Measurements from ENCODE around the gene PPP1R36. TPM values are rescaled to one million over a fixed set of nuclear protein-coding genes. Genes with fewer than 3 reads are reported as not detected.

PPP1R36 gene
- polyA plus RNA-seq, 2 of the 4 experiments (the other 2 are of a cell fraction), result 0.47 to 0.48 TPM

DNA sequence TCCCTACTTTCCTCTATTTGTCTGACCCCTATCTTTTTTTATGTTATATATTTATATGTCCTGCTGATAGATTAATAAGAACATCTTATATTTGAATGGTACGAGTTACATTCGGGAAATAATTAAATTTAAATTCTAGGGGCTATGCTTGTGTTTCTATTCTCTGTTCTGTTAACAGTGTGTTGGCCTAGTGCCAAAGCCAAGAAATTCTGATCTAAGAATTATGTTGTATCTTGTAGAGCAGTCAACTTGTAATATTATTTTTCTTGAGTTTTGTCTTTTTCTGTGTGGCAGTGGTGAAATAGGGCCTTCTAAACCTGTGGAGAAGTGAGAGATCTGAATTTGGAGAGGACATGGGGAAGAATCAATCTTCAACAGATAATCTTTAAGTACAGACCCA is 18.2 kb upstream of the PPP1R36 start:
- Histone ChIP-seq H3K4me1 (peaks cover 4% of the 10 kb centered on the region; the same call in 2 of the 3 replicates), H3K9me3 (no peaks in the 10 kb centered on the region), H3K4me3 (no peak overlapping the region), H3K27ac (no peak overlapping the region), H3K4me2 (no peak overlapping the region)
- CTCF ChIA-PET, result interaction anchor here (1.0 to 2.6 kb wide), 2 partner anchors 105 to 380 kb away, joined by 3 to 13 read pairs; no protein-coding TSS in a partner anchor
- 91% methylated on average over 2 of the region's 2 CpGs for WGBS (ENCODE audit: missing lambda C conversion rate)
- no peak for DNase-seq (ENCODE audit: low read depth in 1 of 2, low spot score in 1 of 2)
- no peak for ATAC-seq
- no peak for FAIRE-seq
- TF ChIP-seq HDAC2 (IDR thresholded peaks at IDR 0.05), result no peak
- TF ChIP-seq RFX5 (IDR thresholded peaks at IDR 0.05), result no peak
- TF ChIP-seq, protein P1, sequence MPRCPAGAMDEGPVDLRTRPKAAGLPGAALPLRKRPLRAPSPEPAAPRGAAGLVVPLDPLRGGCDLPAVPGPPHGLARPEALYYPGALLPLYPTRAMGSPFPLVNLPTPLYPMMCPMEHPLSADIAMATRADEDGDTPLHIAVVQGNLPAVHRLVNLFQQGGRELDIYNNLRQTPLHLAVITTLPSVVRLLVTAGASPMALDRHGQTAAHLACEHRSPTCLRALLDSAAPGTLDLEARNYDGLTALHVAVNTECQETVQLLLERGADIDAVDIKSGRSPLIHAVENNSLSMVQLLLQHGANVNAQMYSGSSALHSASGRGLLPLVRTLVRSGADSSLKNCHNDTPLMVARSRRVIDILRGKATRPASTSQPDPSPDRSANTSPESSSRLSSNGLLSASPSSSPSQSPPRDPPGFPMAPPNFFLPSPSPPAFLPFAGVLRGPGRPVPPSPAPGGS (IDR thresholded peaks at IDR 0.05), result no peak
- TF ChIP-seq NR3C1 (IDR thresholded peaks at IDR 0.05), result no peak
- TF ChIP-seq JUN (IDR thresholded peaks at IDR 0.05), result no peak
- no peak for TF ChIP-seq RNF2 (IDR thresholded peaks at IDR 0.05; ENCODE audit: borderline replicate concordance, low read depth)
- TF ChIP-seq, protein P2, sequence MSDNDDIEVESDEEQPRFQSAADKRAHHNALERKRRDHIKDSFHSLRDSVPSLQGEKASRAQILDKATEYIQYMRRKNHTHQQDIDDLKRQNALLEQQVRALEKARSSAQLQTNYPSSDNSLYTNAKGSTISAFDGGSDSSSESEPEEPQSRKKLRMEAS (IDR thresholded peaks at IDR 0.05), result no peak
- TF ChIP-seq FOSL2 (IDR thresholded peaks at IDR 0.05), result no peak
- no peak for TF ChIP-seq FOSL2 (CRISPR knock-in tag; IDR thresholded peaks at IDR 0.05)
- TF ChIP-seq HEYL (CRISPR knock-in tag; IDR thresholded peaks at IDR 0.05), result no peak
- TF ChIP-seq, protein P3, sequence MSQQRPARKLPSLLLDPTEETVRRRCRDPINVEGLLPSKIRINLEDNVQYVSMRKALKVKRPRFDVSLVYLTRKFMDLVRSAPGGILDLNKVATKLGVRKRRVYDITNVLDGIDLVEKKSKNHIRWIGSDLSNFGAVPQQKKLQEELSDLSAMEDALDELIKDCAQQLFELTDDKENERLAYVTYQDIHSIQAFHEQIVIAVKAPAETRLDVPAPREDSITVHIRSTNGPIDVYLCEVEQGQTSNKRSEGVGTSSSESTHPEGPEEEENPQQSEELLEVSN (IDR thresholded peaks at IDR 0.05; ENCODE audit: borderline replicate concordance, low read depth), result no peak
- no peak for TF ChIP-seq RAD21 (conservative IDR thresholded peaks at IDR 0.05 in 1 of 2, IDR thresholded peaks at IDR 0.05 in 1 of 2)
- TF ChIP-seq EP300 (IDR thresholded peaks at IDR 0.05), result no peak
- no peak for TF ChIP-seq CBX8 (IDR thresholded peaks at IDR 0.05)
- no peak for TF ChIP-seq HOXA7 (CRISPR knock-in tag; IDR thresholded peaks at IDR 0.05)
- POLR2A ChIA-PET, result interaction anchor here (1.2 kb wide), 1 partner anchor 9 kb away, joined by 5 read pairs; the partner anchor contains the start of gene HSPA2

DNA sequence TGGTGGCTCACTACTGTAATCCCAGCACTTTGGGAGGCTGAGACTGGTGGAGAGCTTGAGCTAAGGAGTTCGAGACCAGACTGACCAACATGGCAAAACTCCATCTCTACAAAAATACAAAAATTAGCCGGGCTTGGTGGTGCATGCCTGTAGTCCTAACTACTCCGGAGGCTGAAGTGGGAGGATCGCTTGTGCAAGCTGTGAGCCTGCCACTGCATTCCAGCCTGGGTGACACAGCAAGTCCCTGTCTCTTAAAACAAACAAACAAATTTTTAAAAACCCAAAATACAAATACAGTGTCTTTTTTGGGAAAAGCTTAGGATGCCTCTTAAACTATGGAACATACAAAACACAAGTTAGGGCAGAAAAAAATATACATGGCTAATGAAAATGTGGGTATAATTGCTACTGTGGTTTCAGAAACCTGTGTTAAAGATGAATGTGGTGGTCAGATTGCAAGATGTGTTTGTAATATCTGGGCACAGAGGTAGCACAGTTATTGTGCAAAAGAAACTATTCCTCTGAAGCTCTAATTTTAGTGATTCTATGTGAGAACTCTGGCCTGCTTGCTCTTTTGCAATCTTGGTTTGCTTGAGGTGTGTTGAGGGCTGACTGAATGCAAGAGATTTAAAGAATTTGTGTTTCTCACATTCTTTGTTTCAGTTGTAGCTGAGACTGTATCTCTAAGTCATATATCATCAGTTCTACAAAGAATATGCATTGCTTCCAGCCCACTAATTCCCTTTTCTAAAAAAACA is 13.1 kb upstream of the PPP1R36 start:
- no peak for ATAC-seq
- H3K4me1 ChIP-seq, result peaks cover 13% of the 10 kb centered on the region; the same call in 2 of the 3 replicates
- peak in 1 of 2 experiments; percentile 39 for DNase-seq (ENCODE audit: low read depth in 1 of 2, low spot score in 1 of 2)
- CTCF ChIA-PET, result interaction anchor here (0.7 to 12.4 kb wide), 3 partner anchors 26 to 170 kb away, joined by 3 to 182 read pairs (median 5); no protein-coding TSS in a partner anchor
- POLR2A ChIA-PET, result interaction anchor here (0.7 to 0.8 kb wide), 2 partner anchors 17 to 31 kb away, joined by 3 read pairs; no protein-coding TSS in a partner anchor
- 35% methylated on average over 4 of the region's 4 CpGs for WGBS (ENCODE audit: missing lambda C conversion rate)
- no peak for FAIRE-seq
- H3K27ac ChIP-seq, result peak overlapping the region; percentile 35 to 72; a peak in 5 of 6 replicates
- H3K4me3 ChIP-seq, result no peak overlapping the region
- peaks cover 6% of the 10 kb centered on the region; the same call in 2 of the 3 replicates for H3K9me3 ChIP-seq
- TF ChIP-seq HOXB5 (CRISPR knock-in tag; IDR thresholded peaks at IDR 0.05) (no peak), CEBPB (IDR thresholded peaks at IDR 0.05) (peak; percentile 9 to 59; a peak in 3 of 4 replicates)
- peak overlapping the region; percentile 41 for H3K4me2 ChIP-seq

DNA sequence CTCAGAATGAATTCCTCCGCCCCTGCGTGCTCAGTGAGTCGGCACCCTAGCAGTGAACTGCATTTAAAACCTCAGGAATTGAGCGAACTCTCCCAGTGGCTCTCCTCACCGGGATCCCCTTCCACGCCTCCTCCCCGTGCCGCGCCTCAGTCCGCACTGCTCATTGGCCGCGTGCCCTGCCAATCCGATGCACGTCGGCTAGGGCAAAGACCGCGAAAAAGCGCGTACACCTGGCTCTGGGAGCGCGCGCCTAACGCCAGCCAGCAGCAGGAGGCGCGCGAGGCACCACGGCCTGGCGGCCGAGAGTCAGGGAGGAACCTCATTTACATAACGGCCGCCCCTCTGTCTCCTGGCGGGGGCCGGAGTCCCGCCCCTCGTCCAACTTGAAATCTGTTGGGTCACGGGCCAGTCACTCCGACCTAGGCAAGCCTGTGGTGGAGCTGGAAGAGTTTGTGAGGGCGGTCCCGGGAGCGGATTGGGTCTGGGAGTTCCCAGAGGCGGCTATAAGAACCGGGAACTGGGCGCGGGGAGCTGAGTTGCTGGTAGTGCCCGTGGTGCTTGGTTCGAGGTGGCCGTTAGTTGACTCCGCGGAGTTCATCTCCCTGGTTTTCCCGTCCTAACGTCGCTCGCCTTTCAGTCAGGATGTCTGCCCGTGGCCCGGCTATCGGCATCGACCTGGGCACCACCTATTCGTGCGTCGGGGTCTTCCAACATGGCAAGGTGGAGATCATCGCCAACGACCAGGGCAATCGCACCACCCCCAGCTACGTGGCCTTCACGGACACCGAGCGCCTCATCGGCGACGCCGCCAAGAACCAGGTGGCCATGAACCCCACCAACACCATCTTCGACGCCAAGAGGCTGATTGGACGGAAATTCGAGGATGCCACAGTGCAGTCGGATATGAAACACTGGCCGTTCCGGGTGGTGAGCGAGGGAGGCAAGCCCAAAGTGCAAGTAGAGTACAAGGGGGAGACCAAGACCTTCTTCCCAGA is 9.3 kb upstream of the PPP1R36 start, which contains the start of gene HSPA2:
Gene HSPA2, plus strand, starts transcription at position 534 of the 995 bp plus-strand sequence. Its CDS starts 109 bp downstream, at position 643.
- ChIA-PET POLR2A (interaction anchor here (0.5 to 2.9 kb wide), 56 partner anchors 8 to 446 kb away, joined by 3 to 68 read pairs (median 6); partner anchors contain the start of genes FNTB, MTHFD1, PPP1R36 and SPTB), CTCF (interaction anchor here (0.6 to 12.4 kb wide), 43 partner anchors 8 to 453 kb away, joined by 3 to 182 read pairs (median 4); no protein-coding TSS in a partner anchor)
- FAIRE-seq, result peak; percentile 86
- ATAC-seq, result peak; percentile 95 to 96
- Histone ChIP-seq H3K4me1 (peaks cover 33% of the 10 kb centered on the region; the same call in 2 of the 3 replicates), H3K9me3 (peaks cover 11% of the 10 kb centered on the region; the same call in 2 of the 3 replicates), H3K4me3 (peak within 1 kb of the TSS; percentile 62), H3K4me2 (peak within 1 kb of the TSS; percentile 79), H3K27ac (peak within 1 kb of the TSS; percentile 95 to 96)
- DNase-seq (ENCODE audit: low read depth in 1 of 2, low spot score in 1 of 2), result peak; percentile 97 to 100
- WGBS (ENCODE audit: missing lambda C conversion rate), result 22% methylated on average over 33 of the region's 79 CpGs
- TF ChIP-seq, protein P4, sequence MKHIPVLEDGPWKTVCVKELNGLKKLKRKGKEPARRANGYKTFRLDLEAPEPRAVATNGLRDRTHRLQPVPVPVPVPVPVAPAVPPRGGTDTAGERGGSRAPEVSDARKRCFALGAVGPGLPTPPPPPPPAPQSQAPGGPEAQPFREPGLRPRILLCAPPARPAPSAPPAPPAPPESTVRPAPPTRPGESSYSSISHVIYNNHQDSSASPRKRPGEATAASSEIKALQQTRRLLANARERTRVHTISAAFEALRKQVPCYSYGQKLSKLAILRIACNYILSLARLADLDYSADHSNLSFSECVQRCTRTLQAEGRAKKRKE (CRISPR knock-in tag; IDR thresholded peaks at IDR 0.05; ENCODE audit: low read depth), result peak; percentile 77; the same call in 1 of the 2 replicates
- TF ChIP-seq, protein P5, sequence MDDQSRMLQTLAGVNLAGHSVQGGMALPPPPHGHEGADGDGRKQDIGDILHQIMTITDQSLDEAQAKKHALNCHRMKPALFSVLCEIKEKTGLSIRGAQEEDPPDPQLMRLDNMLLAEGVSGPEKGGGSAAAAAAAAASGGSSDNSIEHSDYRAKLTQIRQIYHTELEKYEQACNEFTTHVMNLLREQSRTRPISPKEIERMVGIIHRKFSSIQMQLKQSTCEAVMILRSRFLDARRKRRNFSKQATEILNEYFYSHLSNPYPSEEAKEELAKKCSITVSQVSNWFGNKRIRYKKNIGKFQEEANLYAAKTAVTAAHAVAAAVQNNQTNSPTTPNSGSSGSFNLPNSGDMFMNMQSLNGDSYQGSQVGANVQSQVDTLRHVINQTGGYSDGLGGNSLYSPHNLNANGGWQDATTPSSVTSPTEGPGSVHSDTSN (IDR thresholded peaks at IDR 0.05), result peak; percentile 99
- no peak for TF ChIP-seq GATA3 (IDR thresholded peaks at IDR 0.05; ENCODE audit: borderline replicate concordance)
- TF ChIP-seq, protein P6, sequence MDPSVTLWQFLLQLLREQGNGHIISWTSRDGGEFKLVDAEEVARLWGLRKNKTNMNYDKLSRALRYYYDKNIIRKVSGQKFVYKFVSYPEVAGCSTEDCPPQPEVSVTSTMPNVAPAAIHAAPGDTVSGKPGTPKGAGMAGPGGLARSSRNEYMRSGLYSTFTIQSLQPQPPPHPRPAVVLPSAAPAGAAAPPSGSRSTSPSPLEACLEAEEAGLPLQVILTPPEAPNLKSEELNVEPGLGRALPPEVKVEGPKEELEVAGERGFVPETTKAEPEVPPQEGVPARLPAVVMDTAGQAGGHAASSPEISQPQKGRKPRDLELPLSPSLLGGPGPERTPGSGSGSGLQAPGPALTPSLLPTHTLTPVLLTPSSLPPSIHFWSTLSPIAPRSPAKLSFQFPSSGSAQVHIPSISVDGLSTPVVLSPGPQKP (IDR thresholded peaks at IDR 0.05; ENCODE audit: low read depth, low read length), result no peak
- no peak for TF ChIP-seq RNF2 (IDR thresholded peaks at IDR 0.05; ENCODE audit: borderline replicate concordance, low read depth)
- TF ChIP-seq EHMT2 (IDR thresholded peaks at IDR 0.05; ENCODE audit: low read depth), result no peak
- 0 out of 2 replicates have a peak, but pooled peaks have one; percentile 18 for TF ChIP-seq FOXS1 (CRISPR knock-in tag; IDR thresholded peaks at IDR 0.05)

Measured in A549 (cell line).